Right atrium auricular region (tissue), 2 donors: ENCODE results near the gene TAAR1. TPM values are rescaled to one million over a fixed set of nuclear protein-coding genes. Genes with fewer than 3 reads are reported as not detected.

Experiments used
- DNase-seq: peaks from one replicate; pipeline ENCODE4 v3.0.0-alpha.2; 2019; ENCODE audit warnings: low spot score
- H3K27ac ChIP-seq, 2 donors: fragments of 200-600 bp; sonication (generic); 1 replicate in 1 of 2; 2 replicates in 1 of 2; pipeline ENCODE4 v1.5.1; 2016 to 2019
- H3K27me3 ChIP-seq, 2 donors: fragments of 200-600 bp; sonication (generic); one replicate each; pipeline versions ENCODE4 v1.5.1 to v1.6.0; 2017 to 2019
- H3K36me3 ChIP-seq: fragments of 200-600 bp; sonication (generic); one replicate; pipeline ENCODE4 v1.5.1; 2016
- H3K4me1 ChIP-seq, 2 donors: fragments of 200-600 bp; sonication (generic); one replicate each; pipeline versions ENCODE4 v1.5.1 to v1.6.0; 2017 to 2019
- H3K4me3 ChIP-seq, 2 donors: fragments of 200-600 bp; sonication (generic); 1 replicate in 1 of 2; 2 replicates in 1 of 2; pipeline ENCODE4 v1.5.1; 2017 to 2019; ENCODE audit warnings: mild to moderate bottlenecking in 1 of 2, moderate library complexity in 1 of 2
- H3K9me3 ChIP-seq, 2 donors: fragments of 200-600 bp; sonication (generic); one replicate each; pipeline ENCODE4 v1.5.1; 2019
- total RNA-seq, 2 donors: library from RNA; depleted of rRNA; stranded (reverse); fragments of >200 nt; gene quantifications; one replicate each; pipeline ENCODE4 v1.1.0, GENCODE V29; 2016
- TF ChIP-seq, protein P1 (sequence below), 2 donors: fragments of 200-600 bp; sonication (generic); IDR thresholded peaks; one replicate each; pipeline ENCODE4 v1.5.1; 2019; ENCODE audit warnings: antibody characterized with exemption in 2 of 2

Gene TAAR1
- total RNA-seq, 2 donors from 2014 or later: not detected

DNA sequence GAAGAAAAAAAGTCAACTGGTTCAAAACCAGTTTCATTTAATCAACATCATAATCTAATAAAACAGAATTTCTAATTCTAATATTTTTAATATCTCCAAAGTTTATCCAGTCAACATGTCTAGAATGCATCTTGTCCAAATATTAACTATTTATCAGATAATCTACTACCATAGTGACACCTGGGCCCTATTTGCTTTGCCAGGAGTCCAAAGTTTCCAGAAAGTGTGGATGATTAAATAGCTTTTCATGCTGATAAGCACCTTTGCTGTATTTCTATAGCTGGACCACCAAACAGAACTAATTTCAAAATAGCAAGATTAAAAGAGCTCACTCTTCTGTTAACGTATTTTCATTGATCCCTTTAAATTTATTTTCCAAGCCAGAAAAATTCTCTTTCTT is 12.3 kb upstream of the TAAR1 start:
- TF ChIP-seq, protein P1, sequence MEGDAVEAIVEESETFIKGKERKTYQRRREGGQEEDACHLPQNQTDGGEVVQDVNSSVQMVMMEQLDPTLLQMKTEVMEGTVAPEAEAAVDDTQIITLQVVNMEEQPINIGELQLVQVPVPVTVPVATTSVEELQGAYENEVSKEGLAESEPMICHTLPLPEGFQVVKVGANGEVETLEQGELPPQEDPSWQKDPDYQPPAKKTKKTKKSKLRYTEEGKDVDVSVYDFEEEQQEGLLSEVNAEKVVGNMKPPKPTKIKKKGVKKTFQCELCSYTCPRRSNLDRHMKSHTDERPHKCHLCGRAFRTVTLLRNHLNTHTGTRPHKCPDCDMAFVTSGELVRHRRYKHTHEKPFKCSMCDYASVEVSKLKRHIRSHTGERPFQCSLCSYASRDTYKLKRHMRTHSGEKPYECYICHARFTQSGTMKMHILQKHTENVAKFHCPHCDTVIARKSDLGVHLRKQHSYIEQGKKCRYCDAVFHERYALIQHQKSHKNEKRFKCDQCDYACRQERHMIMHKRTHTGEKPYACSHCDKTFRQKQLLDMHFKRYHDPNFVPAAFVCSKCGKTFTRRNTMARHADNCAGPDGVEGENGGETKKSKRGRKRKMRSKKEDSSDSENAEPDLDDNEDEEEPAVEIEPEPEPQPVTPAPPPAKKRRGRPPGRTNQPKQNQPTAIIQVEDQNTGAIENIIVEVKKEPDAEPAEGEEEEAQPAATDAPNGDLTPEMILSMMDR (IDR thresholded peaks at IDR 0.05): no peak
- Histone ChIP-seq H3K36me3 (no peaks in the 10 kb centered on the region), H3K27me3 (no peaks in the 10 kb centered on the region)

DNA sequence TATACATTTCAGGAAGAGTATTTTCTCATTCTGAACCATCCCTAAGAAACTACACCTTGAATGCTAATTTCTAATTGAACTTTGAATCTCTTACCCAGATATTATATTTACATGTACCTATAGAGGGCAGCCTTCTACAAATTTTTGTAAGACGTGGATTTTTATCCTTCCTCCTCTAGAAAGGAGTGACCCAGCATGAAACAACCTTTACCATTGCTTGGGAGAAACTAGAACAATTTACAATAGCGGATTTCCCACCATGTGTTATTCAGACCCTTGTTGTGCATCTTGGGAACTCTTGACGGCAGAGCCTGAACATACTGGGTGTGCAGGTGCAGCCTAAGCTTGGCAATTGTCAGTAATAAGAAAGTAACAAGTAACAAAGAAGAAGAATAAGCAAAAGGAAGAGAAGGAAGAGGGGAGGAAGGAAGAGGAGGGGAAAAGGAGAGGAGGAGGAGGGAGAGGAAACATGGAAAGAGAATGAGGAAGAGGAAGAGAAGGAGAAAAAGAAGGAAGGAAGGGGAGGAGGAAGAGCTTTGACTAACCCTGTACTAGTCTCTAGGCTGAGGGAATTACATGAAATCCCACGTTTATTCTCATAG is 10.8 kb upstream of the TAAR1 start:
- no peak overlapping the region for H3K27ac ChIP-seq
- H3K4me3 ChIP-seq: no peak overlapping the region
- no peaks in the 10 kb centered on the region for H3K4me1 ChIP-seq
- DNase-seq: no peak
- no peaks in the 10 kb centered on the region for H3K9me3 ChIP-seq
- H3K36me3 ChIP-seq: no peaks in the 10 kb centered on the region
- TF ChIP-seq, protein P1 (IDR thresholded peaks at IDR 0.05): peak; percentile 27 to 66
- no peaks in the 10 kb centered on the region for H3K27me3 ChIP-seq

More for the DNA sequence above, 12.3 kb upstream of the TAAR1 start:
- DNase-seq: no peak
- Histone ChIP-seq H3K27ac (no peak overlapping the region), H3K4me1 (no peaks in the 10 kb centered on the region), H3K9me3 (no peaks in the 10 kb centered on the region), H3K4me3 (no peak overlapping the region)

DNA sequence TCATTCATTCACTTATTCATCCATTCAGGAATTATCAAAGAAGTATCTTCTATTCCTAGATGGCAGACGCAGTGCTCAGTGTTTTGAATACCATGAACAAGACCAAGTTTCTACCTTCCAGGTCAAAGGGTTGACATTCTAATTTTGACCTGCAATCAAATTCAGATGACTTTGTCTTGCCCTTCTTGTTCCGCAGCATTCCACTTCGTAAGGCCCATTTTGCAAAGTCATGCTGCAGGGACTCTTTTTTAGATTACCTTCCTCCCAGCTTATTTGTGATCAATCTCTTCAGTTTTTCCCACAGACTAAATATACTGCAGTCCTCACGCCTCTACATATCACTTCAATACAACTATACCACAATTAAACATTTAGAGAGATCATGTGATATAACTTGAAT is 7.1 kb upstream of the TAAR1 start:
- Histone ChIP-seq H3K36me3 (no peaks in the 10 kb centered on the region), H3K4me1 (no peaks in the 10 kb centered on the region), H3K27me3 (no peaks in the 10 kb centered on the region), H3K9me3 (no peaks in the 10 kb centered on the region), H3K4me3 (no peak overlapping the region), H3K27ac (no peak overlapping the region)
- TF ChIP-seq, protein P1 (IDR thresholded peaks at IDR 0.05): no peak
- no peak for DNase-seq

DNA sequence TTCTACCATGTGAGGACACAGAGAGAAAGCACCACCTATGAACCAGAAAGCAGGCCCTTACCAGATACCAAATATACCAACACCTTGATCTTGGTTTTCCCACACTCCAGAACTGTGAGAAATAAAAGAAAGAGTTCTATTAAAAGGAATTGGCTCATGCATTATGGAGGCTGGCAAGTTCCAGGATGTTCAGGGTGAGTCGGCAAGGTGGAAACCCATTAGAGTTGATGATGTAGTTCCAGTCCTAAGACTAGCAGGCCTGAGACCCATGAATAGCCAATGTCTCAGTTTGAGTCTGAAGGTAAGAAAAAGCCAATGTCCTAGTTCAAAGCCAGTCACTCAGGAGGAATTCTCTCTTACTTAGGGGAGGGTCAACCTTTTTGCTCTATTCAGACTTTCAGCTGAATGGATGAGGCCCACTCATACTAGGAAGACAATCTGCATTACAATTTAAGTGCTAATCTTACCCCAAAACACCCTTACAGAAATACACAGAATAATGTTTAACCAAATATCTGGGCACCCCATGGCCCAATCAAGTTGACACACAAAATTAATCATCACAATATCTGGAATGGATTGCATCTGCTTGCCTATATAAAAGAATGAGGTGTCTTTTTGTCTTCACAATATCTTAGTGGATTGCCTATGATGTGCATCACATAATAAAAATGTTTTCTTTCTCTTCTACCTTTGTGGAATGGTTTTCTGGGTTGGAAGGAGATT is 5.5 kb upstream of the TAAR1 start:
- Histone ChIP-seq H3K27ac (no peak overlapping the region), H3K4me1 (no peaks in the 10 kb centered on the region), H3K27me3 (no peaks in the 10 kb centered on the region), H3K9me3 (no peaks in the 10 kb centered on the region), H3K4me3 (no peak overlapping the region), H3K36me3 (no peaks in the 10 kb centered on the region)
- no peak for DNase-seq
- TF ChIP-seq, protein P1 (IDR thresholded peaks at IDR 0.05): no peak

DNA sequence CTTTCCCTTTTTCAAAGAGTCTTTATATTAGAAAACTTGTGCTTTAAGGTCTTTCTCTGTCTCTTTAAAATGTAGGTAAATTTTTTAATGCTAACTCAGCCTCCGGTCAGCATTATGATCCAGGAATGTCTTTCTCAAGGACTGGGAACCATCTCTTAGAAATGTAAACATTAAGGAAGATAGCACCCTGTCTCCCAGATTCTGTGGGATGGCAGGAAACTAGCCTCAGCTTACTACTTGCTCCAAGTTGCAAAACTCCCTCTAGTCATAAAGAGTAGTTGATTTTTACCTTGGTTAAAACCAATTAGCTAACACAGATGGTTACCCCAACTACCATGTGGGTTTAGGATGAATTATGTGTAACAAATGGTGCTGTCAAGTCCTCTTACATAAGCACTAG is 4.7 kb upstream of the TAAR1 start:
- Histone ChIP-seq H3K27ac (no peak overlapping the region), H3K36me3 (no peaks in the 10 kb centered on the region), H3K9me3 (no peaks in the 10 kb centered on the region), H3K4me1 (no peaks in the 10 kb centered on the region), H3K27me3 (no peaks in the 10 kb centered on the region), H3K4me3 (no peak overlapping the region)
- TF ChIP-seq, protein P1 (IDR thresholded peaks at IDR 0.05): no peak
- no peak for DNase-seq
